Renal cortex interstitium (tissue), 11 donors: ENCODE results near the gene BAHCC1. TPM values are rescaled to one million over a fixed set of nuclear protein-coding genes. Genes with fewer than 3 reads are reported as not detected.

Source experiments
- DNase-seq, 11 donors: peaks; one replicate each; pipeline ENCODE4 v3.0.0-alpha.2; 2013; ENCODE audit warnings: low read depth in 9 of 11, low spot score in 4 of 11; ENCODE audit errors: extremely low read depth in 1 of 11
- polyA plus RNA-seq, 3 donors: library from polyadenylated mRNA; unstranded; fragments of 120-200 nt; gene quantifications; one replicate each; pipeline ENCODE4 v1.2.1, GENCODE V29; 2013; ENCODE audit not compliant: insufficient read length in 3 of 3

Gene BAHCC1
- polyA plus RNA-seq, 3 donors = 15.9 to 29.7 (median 29.3) TPM

DNA sequence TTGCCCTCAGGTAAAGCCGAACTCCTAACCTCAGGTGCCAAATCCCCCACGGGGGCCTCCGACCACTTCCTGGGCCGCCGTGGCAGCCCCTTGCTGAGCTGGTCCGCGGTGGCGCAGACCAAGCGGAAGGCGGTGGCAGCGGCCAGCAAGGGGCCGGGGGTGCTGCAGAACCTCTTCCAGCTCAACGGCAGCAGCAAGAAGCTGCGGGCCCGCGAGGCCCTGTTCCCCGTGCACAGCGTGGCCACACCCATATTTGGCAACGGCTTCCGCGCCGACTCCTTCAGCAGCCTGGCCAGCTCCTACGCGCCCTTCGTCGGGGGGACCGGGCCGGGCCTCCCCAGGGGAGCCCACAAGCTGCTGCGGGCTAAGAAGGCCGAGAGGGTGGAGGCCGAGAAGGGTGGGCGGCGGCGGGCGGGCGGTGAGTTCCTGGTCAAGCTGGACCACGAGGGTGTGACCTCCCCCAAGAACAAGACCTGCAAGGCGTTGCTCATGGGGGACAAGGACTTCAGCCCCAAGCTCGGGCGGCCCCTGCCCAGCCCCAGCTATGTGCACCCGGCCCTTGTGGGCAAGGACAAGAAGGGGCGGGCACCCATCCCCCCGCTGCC lies 65.7 kb downstream of the BAHCC1 start:
- DNase-seq = no peak

DNA sequence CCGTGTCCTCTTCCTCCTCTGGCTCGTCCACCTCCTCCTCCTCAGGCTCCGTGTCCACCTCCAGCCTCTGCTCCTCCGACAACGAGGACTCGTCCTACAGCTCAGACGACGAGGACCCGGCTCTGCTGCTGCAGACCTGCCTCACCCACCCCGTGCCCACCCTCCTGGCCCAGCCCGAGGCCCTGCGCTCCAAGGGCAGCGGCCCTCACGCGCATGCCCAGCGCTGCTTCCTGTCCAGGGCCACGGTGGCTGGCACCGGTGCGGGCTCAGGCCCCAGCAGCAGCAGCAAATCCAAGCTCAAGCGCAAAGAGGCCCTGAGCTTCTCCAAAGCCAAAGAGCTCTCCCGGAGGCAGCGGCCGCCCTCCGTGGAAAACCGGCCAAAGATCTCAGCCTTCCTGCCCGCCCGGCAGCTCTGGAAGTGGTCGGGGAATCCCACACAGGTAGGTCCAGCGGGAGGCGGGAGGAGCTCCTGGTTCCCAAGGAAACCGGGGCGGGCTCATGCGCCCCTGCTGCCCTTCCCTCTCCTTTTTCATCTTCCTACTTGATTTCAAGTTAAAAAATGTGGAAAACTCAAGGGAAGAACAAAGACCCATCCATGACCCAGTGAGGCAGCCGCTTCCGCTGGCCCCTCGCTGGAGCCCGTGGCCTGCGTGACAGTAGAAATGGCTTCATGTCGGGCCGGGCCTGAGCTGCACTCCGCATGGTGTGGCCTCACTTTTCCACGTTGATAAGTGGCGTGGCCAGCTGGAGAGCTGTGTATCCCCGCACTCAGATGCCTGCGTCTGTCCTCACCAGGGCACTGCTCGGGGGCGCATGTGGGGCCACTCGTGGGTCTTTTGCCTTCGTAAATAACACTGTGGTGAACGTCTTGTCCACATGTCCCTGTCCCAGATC lies 66.6 kb downstream of the BAHCC1 start:
- no peak for DNase-seq

DNA sequence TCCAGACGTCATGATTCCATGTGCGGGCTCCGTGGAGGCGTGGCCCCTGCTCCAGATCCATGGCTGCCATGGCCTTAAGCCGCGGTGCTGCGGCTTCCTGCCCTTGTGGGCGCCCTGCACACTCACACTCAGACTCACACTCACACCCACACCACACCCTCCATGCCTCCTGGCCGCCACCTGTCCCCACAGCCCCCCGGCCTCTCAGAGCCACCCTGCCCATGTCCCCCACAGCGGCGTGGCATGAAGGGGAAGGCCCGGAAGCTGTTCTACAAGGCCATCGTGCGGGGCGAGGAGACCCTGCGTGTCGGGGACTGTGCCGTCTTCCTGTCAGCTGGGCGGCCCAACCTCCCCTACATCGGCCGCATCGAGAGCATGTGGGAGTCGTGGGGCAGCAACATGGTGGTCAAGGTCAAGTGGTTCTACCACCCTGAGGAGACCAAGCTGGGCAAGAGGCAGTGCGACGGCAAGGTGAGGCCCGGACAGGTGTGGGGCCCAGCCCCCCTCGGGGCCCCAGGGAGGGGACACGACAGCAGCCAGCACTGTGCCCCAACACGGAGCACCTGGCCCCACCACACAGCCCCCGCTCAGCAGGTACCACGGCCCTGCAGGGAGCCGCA lies 67.4 kb downstream of the BAHCC1 start:
- no peak for DNase-seq

DNA sequence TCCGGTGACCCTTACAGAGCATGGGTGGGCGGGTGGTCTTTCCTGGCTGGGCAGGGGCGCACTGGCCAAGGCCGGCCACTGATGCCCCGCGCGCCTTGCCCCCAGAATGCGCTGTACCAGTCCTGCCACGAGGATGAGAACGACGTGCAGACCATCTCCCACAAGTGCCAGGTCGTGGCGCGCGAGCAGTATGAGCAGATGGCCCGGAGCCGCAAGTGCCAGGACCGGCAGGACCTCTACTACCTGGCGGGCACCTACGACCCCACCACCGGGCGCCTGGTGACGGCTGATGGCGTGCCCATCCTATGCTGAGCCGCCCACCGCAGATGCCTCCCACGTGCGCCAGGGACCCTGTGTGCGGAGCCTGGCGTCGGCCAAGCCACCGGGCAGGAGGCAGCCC lies 68.2 kb downstream of the BAHCC1 start:
- no peak for DNase-seq

DNA sequence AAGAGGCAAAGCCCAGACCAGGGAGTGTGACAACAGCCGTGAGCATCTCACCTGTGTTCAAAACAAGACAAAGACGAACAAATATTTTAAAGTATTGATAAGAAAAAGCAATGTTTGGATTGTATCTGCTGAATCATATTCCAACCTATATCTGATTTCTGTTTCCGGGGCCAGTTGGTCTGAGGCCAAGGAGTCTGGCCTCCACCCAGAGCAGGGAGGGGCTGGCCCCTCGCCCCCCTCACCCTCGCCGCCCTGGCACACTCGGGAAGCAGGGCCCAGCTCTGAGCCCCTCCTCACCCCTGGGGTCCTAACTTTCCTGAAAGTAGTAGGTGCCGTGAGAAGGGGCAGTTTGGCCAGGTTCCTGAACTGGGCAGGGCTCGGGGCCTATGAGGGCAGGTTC lies 69.3 kb downstream of the BAHCC1 start:
- no peak for DNase-seq

DNA sequence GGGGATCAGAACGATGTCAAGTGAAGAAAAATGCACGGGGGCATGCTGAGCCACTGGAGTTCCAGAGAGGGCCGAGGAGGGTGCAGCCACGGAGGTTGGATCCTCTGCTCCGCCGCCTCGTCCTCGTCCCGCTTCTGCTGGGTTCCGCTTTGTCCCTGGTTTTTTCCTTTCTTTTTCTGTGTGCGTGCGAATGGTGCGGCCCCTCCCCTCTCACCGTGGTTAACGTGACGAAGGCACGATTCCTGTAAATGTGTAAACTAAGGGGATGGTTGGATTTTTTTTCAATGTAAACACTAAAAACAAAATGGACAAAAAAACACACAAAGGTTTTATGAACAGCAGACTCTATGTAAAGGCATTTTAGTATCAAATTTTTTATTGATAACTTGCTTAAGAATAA lies 70.7 kb downstream of the BAHCC1 start:
- DNase-seq = no peak

DNA sequence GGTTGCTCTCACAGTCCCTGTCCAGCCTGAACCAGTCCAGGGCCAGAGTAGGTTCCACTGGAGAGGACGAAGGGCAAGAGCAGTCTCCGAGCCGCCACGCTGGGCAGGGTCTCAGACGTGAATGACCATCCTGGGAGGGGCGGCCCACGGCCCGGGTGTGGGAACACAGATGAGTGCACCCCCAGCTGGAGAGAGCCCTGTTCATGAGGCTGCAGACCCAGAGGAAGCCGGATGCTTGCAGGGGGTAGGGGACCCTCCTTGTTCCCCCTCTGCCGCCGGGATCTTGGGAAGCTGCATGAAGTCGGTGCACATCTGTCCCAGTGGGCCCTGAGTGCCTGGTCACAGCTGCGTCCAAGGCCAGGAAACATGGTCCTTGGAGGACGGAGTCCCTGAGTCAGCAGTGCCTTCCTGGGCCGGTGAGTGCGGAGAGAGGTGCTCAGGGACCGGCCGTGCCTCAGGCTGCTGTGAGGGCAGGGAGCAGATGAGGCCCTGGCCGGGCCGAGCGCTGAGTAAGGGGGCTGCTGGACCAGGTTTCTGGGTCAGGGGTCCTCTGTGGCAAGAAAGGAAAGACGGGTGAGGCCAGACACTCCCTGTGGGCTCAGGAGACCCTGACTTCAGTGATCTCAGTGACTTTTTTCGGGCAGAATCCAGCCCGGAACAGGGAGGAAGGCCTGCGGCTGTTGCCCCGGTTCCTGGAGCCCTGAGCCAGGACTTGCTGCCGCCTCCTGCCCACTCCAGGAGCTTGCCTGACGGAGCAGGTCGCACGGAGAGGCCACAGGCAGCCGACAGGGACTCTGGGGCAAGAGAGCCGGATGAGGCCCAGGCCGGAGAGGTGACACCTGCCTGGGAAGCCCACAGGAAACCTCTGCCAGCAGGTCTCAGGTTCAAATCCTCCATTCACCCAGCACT lies 71.6 kb downstream of the BAHCC1 start:
- DNase-seq = no peak

DNA sequence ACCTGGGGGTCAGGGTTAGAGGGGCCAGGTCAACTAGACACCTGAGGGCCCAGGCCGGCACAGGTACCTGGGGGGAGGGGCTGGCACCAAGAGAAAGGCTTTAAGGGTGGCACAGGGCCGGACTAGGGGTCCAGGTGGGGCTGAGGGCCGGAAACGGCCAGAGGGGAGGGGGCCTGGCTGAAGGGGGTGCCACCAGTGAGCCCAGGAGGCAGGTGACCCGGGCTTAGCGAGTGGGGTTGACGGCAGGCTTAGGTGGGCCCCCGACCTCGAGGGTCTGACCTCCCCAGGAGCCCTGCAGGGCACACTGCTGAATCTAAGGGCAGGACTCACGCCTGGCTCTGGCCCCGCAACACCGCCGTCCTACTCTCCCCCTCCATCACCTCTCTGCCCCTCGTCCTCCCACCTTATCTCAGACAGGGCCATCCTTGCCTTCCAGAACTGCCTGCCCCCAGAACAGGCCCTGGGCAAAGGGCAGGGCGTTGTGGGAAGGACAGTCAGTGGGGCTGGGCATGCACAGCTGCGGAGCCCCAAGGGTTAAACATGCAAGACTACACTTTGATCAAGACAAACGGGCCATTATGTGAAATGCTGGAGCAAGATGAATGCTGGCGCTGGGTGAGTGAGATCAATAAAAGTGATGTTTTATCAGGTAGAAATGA lies 73.0 kb downstream of the BAHCC1 start:
- DNase-seq = no peak

DNA sequence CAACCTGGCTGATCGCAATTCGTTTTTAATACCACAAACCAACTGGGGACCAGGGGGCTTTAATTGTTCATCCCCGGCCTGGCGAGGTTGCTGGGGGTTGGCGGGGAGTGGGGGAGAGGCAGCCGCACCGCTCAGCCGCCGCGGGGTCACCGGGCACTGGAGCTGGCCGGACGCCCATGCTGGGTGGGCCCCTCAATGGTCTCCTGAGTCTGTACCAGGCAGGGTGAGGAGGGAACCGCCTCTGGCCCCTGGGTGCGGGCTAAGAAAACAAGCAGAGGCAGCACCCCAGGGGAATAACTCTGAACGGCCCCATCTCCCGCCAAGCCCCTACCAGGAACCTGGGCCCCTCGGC lies 73.5 kb downstream of the BAHCC1 start:
- no peak for DNase-seq

DNA sequence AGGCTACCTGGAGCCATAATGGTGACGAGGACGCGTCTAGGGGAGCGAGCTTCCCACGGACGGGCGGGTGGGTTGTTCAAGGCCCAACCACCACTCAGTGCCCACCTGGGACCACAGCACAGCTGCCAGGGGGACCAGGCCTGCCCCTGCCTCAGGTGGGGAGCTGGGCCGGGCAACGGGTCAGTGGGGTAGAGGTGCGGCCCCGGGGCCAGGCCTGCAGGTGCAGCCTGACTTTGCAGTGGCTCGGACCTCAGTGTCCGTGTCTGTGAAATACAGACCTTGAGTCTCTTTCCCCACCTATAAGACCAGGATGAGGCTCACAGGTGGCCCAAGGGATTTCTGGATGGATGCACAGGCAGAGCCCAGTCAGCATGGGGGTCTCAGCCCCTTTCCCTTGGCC lies 74.0 kb downstream of the BAHCC1 start:
- DNase-seq = no peak

DNA sequence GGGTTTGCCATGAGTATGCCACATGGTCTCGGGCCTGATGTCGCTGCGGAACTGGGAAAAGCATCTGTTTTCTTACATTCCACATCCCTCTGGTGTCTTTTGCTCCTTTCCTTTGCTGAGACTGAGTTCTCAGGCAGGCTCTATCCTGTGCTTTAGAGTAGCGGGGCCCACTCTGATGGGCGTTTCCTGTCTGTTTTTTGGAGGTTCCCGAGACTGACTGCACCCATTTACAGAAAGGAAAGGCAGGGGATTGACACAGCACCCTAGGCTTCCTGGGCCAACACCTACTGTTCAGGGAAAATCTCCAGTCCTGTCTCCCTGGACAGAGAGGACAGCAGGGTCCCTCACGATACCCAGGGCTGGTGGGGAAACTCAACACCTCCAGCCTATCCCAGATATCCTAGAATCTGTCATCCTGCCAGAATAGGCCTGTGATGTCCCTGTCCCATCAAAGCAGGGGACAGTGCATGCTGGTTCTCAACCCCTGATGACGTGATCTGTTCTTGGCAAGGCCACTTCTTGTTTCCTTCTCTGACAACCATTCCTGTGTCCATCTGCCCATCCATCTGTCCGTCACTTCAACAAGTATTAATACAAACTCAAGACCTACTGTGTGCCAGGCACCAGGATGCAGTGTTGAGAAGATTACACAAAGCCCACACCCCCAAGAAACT lies 75.2 kb downstream of the BAHCC1 start:
- no peak for DNase-seq

DNA sequence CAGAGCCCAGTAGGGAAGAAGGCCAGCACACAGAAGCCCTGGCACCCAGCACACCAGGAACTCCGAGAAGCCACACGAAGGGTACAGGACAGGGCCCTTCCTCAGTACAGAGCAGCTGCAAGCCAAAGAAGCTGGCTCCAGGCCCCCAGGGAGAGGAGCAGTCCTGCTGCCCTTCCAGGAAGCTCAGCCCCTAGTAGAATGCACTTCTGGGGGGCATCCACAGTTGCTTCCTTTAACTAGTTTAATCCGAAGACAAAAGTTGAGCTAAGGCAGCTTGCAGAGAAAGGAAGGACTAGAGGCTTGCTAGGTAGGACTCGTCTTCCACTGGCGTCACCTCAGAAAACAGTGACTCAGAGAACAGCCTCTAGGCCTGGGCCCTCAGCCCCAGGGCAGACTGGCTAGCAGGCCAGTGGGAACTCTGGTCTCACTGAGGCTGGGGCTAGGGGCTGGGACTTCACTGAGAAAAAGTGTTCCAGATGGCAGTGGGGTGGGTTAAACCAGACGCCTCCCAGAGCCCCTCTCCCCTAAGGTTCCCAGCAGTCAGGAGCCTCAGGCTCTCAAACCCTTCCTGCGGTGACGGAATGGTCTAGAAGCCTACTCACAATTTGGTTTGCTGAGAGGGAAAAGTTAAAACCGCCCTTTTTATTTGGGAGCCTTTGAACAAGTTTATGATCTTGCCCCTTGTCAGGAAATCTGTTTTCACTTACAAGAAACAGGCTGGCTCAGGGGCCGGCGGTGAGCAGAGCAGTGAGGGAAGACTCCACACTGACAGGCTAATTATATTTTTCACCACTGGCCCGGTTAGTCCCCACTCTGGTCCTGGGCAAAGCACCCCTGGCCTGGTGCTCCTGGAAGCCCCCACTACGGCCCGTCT lies 75.9 kb downstream of the BAHCC1 start:
- no peak for DNase-seq

DNA sequence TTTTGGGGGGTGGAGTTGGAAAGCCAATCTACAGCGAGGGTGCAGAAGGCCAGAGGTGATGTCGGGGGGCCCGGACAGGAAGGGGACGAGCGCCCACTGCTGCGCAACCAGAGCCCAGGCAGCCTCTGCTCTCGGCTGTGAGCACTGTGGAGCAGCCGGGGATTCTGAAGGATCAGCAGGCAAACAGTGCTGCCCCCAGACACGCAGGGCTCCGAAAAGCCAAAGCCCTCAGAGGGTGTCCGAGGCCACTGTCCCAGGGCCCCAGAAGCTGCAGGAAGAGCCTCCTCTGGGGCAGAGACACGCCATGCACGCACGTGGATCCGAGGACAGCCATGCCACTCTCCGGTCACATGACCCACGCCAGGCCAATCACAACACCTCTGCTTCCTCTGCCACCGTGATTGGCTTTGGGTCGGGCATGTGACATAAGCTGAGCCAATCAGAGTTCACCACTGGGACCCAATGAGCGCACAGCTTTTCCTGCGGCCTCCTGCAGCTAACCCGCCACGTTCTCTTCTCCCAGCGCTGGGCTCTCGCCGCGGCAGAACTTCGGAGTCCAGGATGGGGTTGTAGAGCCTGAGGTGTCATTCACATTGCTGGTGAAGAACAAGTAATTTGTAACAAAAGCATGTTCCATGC lies 76.7 kb downstream of the BAHCC1 start:
- DNase-seq = peak in 8 of 11 donors; percentile 60 to 85 (median 74)

DNA sequence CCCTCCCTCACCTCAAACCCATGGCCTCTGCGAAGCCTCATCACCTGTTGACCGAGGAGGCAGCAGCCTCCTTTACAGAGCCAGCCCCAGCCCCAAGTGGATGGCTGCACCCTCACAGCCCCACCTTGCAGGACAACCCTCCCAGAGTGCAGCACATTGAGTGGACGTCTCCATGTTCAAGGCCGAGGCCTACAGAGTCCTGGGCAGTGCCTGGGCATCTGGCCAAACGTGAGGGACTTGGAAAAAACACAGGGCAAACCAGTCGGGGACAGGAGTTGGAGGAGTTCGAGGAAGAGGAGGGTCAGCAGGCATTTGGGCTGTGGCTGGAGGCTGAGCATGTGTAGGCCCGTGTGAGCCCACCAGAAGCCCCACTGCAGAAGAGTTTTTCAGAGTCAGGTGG lies 77.8 kb downstream of the BAHCC1 start:
- DNase-seq = no peak

DNA sequence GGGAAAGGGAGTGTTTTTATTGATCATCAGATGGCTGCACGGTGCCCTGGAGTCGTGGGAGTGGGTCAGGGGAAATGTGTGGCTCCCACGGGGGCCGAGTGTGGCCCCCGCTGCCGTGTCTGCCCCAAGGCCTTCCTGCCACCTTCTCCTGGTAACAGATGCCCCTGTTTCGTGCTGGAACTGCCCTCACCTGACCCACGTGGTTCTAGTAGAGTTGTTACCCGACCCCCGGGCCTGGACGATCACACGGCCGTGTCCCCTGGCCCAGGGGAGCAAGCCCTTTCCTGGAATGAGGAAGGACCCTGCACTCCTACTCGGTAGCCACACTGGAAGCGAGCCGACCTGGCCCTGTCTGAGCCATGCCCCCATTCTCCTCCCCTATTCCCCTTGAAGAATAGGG lies 79.7 kb downstream of the BAHCC1 start:
- DNase-seq = no peak

DNA sequence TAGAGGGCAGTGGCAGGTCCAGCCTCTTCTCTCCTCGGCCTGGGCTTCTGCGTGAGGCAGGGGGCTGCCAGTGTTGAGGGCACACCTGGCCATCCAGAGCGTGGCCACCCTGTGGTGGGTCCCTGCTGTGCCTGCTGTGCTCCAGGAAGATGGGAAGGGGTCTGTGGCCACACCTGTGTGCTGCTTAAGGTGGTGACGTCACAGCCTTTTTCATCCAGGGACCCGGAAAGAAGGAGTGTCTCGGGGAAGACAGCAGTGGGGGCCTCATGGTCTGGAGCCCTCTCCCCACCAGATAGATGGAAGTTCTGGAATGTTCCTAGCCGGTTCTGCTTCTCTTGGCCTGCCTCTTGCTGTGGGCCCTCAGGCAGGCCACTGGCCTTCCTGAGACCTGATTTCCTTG lies 80.8 kb downstream of the BAHCC1 start:
- no peak for DNase-seq

DNA sequence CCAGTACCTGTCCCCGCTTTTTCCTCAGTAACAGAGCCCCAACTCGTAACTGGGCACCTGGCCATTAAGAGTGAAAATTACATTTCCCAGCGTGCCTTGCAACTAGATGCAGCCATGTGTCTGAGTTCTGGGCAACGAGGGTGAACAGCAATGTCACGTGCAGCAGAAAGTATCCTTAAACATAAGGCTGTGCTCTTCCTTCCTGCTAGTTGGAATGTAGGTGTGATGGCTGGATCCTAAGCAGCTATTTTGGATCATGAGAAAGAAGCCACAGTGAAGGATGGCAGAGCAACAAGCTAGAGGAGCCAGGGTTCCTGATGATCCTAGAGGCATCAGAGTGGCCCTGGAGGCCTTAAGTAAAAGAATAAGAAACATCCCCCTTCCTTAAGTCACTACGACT lies 81.4 kb downstream of the BAHCC1 start:
- DNase-seq = no peak
